CD4-positive, alpha-beta T cell (primary cell): ENCODE measurements around the gene BLM. TPM values are rescaled to one million over a fixed set of nuclear protein-coding genes. Genes with fewer than 3 reads are reported as not detected.

Experiments
- ATAC-seq: fragments of 200-7000 bp; cut with Tn5 transposase; one replicate; pipeline ENCODE4 v1.10.0; 2022; ENCODE audit warnings: mild to moderate bottlenecking; ENCODE audit not compliant: poor library complexity
- CTCF ChIA-PET: fragments of 350-600 bp; sonication (Branson Sonifier 250); formaldehyde crosslinking; loops from one replicate; lab custom pipeline; 2021; ENCODE audit warnings: antibody characterized with exemption, inconsistent platforms; lab: Charles Lee
- POLR2A ChIA-PET: fragments of 350-600 bp; sonication (Branson Sonifier 250); formaldehyde crosslinking; loops from one replicate; lab custom pipeline; 2021; ENCODE audit warnings: antibody characterized with exemption, inconsistent platforms; lab: Charles Lee
- DNase-seq, 14 experiments: peaks; one replicate each; pipeline ENCODE4 v3.0.0-alpha.2; 2013 to 2020; ENCODE audit warnings: mixed read lengths in 2 of 14
- H3K27ac ChIP-seq, 2 donors: one replicate each; pipeline versions ENCODE4 v1.5.1 to v1.7.0; 2013; ENCODE audit warnings: low read length in 2 of 2, low read depth in 1 of 2, mild to moderate bottlenecking in 1 of 2
- H3K27me3 ChIP-seq, 2 experiments: 1 replicate in 1 of 2; 2 replicates in 1 of 2; pipeline versions ENCODE4 v1.6.1 to v1.7.0; 2013; ENCODE audit warnings: low read length in 2 of 2, control low read depth in 1 of 2, mild to moderate bottlenecking in 1 of 2, moderate library complexity in 1 of 2; ENCODE audit not compliant: insufficient read depth in 2 of 2, control insufficient read depth in 1 of 2
- H3K36me3 ChIP-seq: one replicate; pipeline ENCODE4 v1.6.1; 2013; ENCODE audit warnings: low read length, control low read depth; ENCODE audit not compliant: insufficient read depth
- H3K4me1 ChIP-seq: one replicate; pipeline ENCODE4 v1.6.1; 2013; ENCODE audit warnings: low read length, control low read depth; ENCODE audit not compliant: insufficient read depth
- H3K4me3 ChIP-seq: one replicate; pipeline ENCODE4 v1.5.1; 2013; ENCODE audit warnings: mild to moderate bottlenecking, low read length, moderate library complexity
- H3K9me3 ChIP-seq, 2 experiments: 1 replicate in 1 of 2; 2 replicates in 1 of 2; pipeline versions ENCODE4 v1.6.1 to v1.7.0; 2013; ENCODE audit warnings: low read length in 2 of 2, mild to moderate bottlenecking in 2 of 2, control low read depth in 1 of 2, moderate library complexity in 1 of 2; ENCODE audit not compliant: control insufficient read depth in 1 of 2, insufficient read depth in 1 of 2
- H3K27ac Mint-ChIP-seq: one replicate; pipeline ENCODE4 v1.8.0; 2020; ENCODE audit warnings: mixed read lengths
- H3K27me3 Mint-ChIP-seq: one replicate; pipeline ENCODE4 v1.8.0; 2021; ENCODE audit warnings: mixed read lengths
- H3K36me3 Mint-ChIP-seq: one replicate; pipeline ENCODE4 v1.8.0; 2021; ENCODE audit warnings: low read depth, mixed read lengths
- H3K4me1 Mint-ChIP-seq: one replicate; pipeline ENCODE4 v1.8.0; 2021; ENCODE audit warnings: low read depth, mixed read lengths
- H3K4me3 Mint-ChIP-seq: one replicate; pipeline ENCODE4 v1.8.0; 2020; ENCODE audit warnings: mild to moderate bottlenecking, mixed read lengths
- H3K9me3 Mint-ChIP-seq: one replicate; pipeline ENCODE4 v1.8.0; 2020; ENCODE audit warnings: mixed read lengths
- CTCF ChIP-seq: fragments of 200-600 bp; IDR thresholded peaks from one replicate; pipeline ENCODE4 v1.8.0; 2022; ENCODE audit warnings: antibody characterized with exemption, mild to moderate bottlenecking
- intact Hi-C, 2 experiments: fragments of 100-400 bp; cut with DNase I in 1 of 2; cut with micrococcal nuclease in 1 of 2; formaldehyde crosslinking; loops; one replicate each; pipeline versions ENCODE4 v1.15.1 to v1.9.0; 2023 to 2025; cut with DNase I, micrococcal nuclease
- total RNA-seq, 174 experiments: library from RNA in 2 of 174; stranded (reverse) in 2 of 174; gene quantifications; one replicate each; pipeline ENCODE4 v1.2.3 and lab custom pipeline; 2021 to 2026

Gene BLM
- total RNA-seq, 2 experiments from 2014 or later: 1.6 to 1.8 TPM

- Mint-ChIP-seq H3K27me3 (no peaks in the 10 kb centered on the region), H3K4me3 (peak overlapping the region; percentile 73), H3K4me1 (peaks cover 34% of the 10 kb centered on the region), H3K27ac (peak overlapping the region; percentile 87), H3K36me3 (no peaks in the 10 kb centered on the region), H3K9me3 (no peaks in the 10 kb centered on the region)
- Histone ChIP-seq H3K9me3 (no peaks in the 10 kb centered on the region), H3K36me3 (no peaks in the 10 kb centered on the region), H3K27me3 (no peaks in the 10 kb centered on the region), H3K4me3 (peak overlapping the region; percentile 13), H3K27ac (no peak overlapping the region), H3K4me1 (peaks cover 38% of the 10 kb centered on the region)
- ChIA-PET POLR2A (interaction anchor here (0.8 to 1.8 kb wide), 3 partner anchors 11 to 31 kb away, joined by 3 to 7 read pairs (median 3); no protein-coding TSS in a partner anchor), CTCF (interaction anchor here (0.8 kb wide), 1 partner anchor 190 kb away, joined by 3 read pairs; no protein-coding TSS in a partner anchor)
- intact Hi-C loops: no loop called here
- TF ChIP-seq CTCF: no peak
- DNase-seq: no peak
- ATAC-seq: no peak
These were observed 123.2 kb downstream of the BLM start for GRCh38 chr15:90840157-90840855.

GRCh38 chr15:90840954-90841353 is 123.8 kb downstream of the BLM start:
- no peak for ATAC-seq
- H3K9me3 Mint-ChIP-seq: no peaks in the 10 kb centered on the region
- CTCF ChIA-PET: no interaction called here
- H3K4me3 ChIP-seq: no peak overlapping the region
- peaks cover 34% of the 10 kb centered on the region for H3K4me1 Mint-ChIP-seq
- H3K36me3 ChIP-seq: no peaks in the 10 kb centered on the region
- H3K4me3 Mint-ChIP-seq: no peak overlapping the region
- H3K27me3 ChIP-seq: no peaks in the 10 kb centered on the region
- TF ChIP-seq CTCF: no peak
- H3K9me3 ChIP-seq: no peaks in the 10 kb centered on the region
- H3K27ac ChIP-seq: no peak overlapping the region
- no peaks in the 10 kb centered on the region for H3K27me3 Mint-ChIP-seq
- DNase-seq: no peak
- intact Hi-C loops: no loop called here
- no peak overlapping the region for H3K27ac Mint-ChIP-seq
- H3K36me3 Mint-ChIP-seq: no peaks in the 10 kb centered on the region
- POLR2A ChIA-PET: interaction anchor here (1.8 kb wide), 1 partner anchor 30 kb away, joined by 7 read pairs; no protein-coding TSS in a partner anchor
- peaks cover 40% of the 10 kb centered on the region for H3K4me1 ChIP-seq

GRCh38 chr15:90844696-90845095 is 127.5 kb downstream of the BLM start:
- Histone ChIP-seq H3K36me3 (no peaks in the 10 kb centered on the region), H3K4me3 (no peak overlapping the region), H3K4me1 (peaks cover 12% of the 10 kb centered on the region), H3K27me3 (no peaks in the 10 kb centered on the region), H3K27ac (no peak overlapping the region), H3K9me3 (no peaks in the 10 kb centered on the region)
- H3K27ac Mint-ChIP-seq: no peak overlapping the region
- ChIA-PET POLR2A (no interaction called here), CTCF (no interaction called here)
- ATAC-seq (no peak), DNase-seq (no peak)
- no peaks in the 10 kb centered on the region for H3K9me3 Mint-ChIP-seq
- TF ChIP-seq CTCF: no peak
- intact Hi-C loops: no loop called here
- peaks cover 7% of the 10 kb centered on the region for H3K4me1 Mint-ChIP-seq
- H3K36me3 Mint-ChIP-seq: no peaks in the 10 kb centered on the region
- H3K27me3 Mint-ChIP-seq: no peaks in the 10 kb centered on the region
- H3K4me3 Mint-ChIP-seq: no peak overlapping the region
